Ovary (tissue), 9 donors: ENCODE measurements around the gene SERPINF2. TPM values are rescaled to one million over a fixed set of nuclear protein-coding genes. Genes with fewer than 3 reads are reported as not detected.

Source experiments
- DNase-seq, 5 donors: peaks; one replicate each; pipeline ENCODE4 v3.0.0-alpha.2; 2019 to 2020
- H3K27ac ChIP-seq, 2 donors: fragments of 200-600 bp; one replicate each; pipeline versions ENCODE4 v1.5.1 to v1.8.0; 2019 to 2022
- H3K27me3 ChIP-seq: fragments of 200-600 bp; one replicate; pipeline ENCODE4 v1.8.0; 2022
- H3K36me3 ChIP-seq: fragments of 200-600 bp; sonication (generic); one replicate; pipeline ENCODE4 v1.5.1; 2019
- H3K4me1 ChIP-seq: one replicate; pipeline ENCODE4 v1.8.1; 2013; ENCODE audit warnings: mild to moderate bottlenecking, moderate library complexity; ENCODE audit not compliant: insufficient read depth
- H3K4me3 ChIP-seq: fragments of 200-600 bp; sonication (generic); one replicate; pipeline ENCODE4 v1.5.1; 2017
- H3K9me3 ChIP-seq, 2 donors: fragments of 200-600 bp in 1 of 2; sonication (generic) in 1 of 2; one replicate each; pipeline versions ENCODE4 v1.5.1 to v1.8.1; 2013 to 2019; ENCODE audit warnings: mild to moderate bottlenecking in 1 of 2, moderate library complexity in 1 of 2
- EP300 ChIP-seq: sonication (generic); formaldehyde crosslinking; IDR thresholded peaks from one replicate; pipeline ENCODE4 v1.6.1; 2017; ENCODE audit warnings: antibody characterized with exemption
- POLR2A ChIP-seq: fragments of 450-650 bp; IDR thresholded peaks from one replicate; pipeline ENCODE4 v1.6.1; 2017; ENCODE audit warnings: antibody characterized with exemption, mild to moderate bottlenecking, moderate library complexity
- WGBS, 3 donors: extraction: QIAGEN DNeasy Blood & Tissue Kit in 1 of 3; methylation state at CpG; one replicate each; pipeline versions ENCODE4 v1.1.5 to v1.1.7; 2013 to 2017; 5-methylcytosine and 5-hydroxymethylcytosine counted together
- intact Hi-C, 4 donors: fragments of 100-400 bp; cut with DNase I; formaldehyde crosslinking; loops; one replicate each; pipeline versions ENCODE4 v1.11.0 to v1.15.1; 2022 to 2023
- polyA plus RNA-seq, 2 donors: library from polyadenylated mRNA; stranded (reverse); fragments of 200-250 nt in 1 of 2; fragments of 350-450 nt in 1 of 2; fragmentation: Illumina TruSeq in 1 of 2; extraction: RNeasy Lipid Tissue Mini Kit (QIAGEN cat#74804) in 1 of 2; gene quantifications; one replicate each; pipeline ENCODE4 v1.2.3, GENCODE V29; 2013 to 2014
- total RNA-seq, 7 donors: library from RNA; depleted of rRNA in 2 of 7; stranded (reverse); fragments of >200 nt in 2 of 7; fragmentation: NEBNext Ultra II Directional in 3 of 7; extraction: Animal tissue kit (Norgen Biotek cat#: 25700) in 3 of 7; gene quantifications; one replicate each; pipeline versions ENCODE4 v1.1.0 to v1.2.4, GENCODE V29; 2016 to 2023
- TF ChIP-seq, protein P1 (sequence below), 3 donors: fragments of 450-650 bp in 2 of 3; fragments of 200-600 bp in 1 of 3; IDR thresholded peaks; one replicate each; pipeline versions ENCODE4 v1.5.1 to v1.8.0; 2016 to 2022; ENCODE audit warnings: antibody characterized with exemption in 3 of 3, mild to moderate bottlenecking in 1 of 3
- donor health status: DM: no; HTN: no; CAD: no; lungs with moderate emphysema.
- donor health status: DM: no; HTN: no; CAD: no.
- donor health status: Bipolar disorder and iron deficiency.
- donor health status: DM: yes; HTN: yes; CAD: no.
- donor health status: DM: no; HTN: no; CAD: no.
- donor health status: DM: yes; HTN: yes; CAD: no.

The SERPINF2 gene
- total and polyA plus RNA-seq, 9 donors, result 1.7 to 45.2 (median 4.5) TPM

DNA sequence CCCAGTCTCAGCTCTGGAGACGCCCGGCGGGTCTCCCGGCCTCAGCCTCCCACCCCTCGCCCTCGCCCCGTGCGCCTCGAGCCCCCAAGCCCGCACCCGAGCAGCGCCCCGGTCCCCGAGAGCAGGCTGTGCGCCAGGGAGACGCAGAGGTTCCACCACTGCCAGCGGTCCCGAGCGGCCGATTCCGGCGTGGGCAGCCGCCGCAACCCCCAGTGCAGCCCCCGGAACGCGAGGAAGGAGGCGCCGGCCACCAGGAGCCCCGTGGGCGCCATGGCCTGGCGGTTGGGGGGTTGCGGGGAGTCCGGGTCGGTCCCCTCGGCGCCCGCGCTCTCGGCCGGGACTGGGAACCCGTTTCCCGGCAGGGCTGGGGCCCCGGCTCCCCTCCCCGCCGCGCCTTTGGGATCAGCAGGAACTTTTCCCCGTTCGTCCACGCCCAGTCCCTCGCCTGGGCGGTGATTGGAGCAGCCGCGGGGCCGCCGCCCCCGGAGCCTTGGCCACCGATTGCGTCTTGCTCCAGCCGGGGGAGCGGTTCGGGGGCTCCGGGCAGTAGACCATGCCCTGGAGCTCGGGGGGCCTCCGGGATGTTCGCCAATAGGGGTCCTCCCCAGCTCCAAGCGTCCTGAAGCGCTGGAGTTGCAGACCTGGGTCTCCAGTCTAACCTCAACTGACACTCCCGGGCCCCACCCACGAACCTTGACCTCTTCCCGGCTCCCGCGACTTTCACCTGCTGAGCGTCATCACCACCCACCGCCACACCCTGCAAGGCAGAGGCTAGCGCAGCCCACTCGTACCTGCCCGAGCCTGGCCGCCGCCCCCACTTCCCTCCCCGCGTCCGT, 32.5 kb upstream of the SERPINF2 start, which contains the start of gene TLCD2:
Gene TLCD2 (minus strand): TSS at position 407 of the 836 bp plus-strand sequence. CDS start 135 bp downstream, at position 272.
- H3K9me3 ChIP-seq, result no peaks in the 10 kb centered on the region

DNA sequence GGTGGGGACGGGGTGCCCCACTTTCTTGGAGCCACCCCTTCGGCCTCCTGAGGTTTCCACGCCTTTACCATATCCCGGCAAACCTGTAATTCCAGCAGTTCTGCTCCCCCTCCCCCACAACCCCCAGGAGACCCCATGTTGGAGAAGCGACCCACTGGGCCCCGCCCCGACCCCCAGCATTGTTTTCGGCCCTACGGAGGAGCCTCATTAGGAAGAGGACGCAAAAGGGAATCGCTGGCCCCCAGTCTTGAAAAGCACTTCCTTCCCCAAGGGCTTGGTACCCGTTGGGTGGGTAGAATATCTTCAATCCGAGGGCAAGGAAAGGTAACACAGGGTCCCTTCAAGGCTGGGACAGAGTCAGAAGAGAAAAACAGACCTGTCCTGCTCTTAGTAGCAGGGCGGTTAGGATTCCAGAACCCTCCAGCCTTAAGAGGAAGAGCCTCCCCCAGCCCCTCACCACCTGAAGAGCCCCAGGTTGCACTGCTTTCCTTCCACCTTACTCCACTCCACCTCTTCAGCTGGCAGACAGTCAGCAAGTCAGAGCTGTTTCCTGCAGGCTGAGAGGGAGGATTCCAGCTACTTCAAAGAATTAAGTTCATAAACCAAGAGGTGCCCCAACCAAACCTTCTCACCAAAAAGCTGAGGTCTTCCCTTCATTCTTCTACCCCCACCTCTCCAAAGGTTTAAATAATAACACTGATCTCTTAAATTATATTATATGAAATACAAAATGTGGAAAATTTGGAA, 31.7 kb upstream of the SERPINF2 start:
- H3K27ac ChIP-seq, result peak overlapping the region; percentile 53 to 77
- H3K4me1 ChIP-seq, result peaks cover 16% of the 10 kb centered on the region
- TF ChIP-seq EP300 (no peak), POLR2A (no peak)
- TF ChIP-seq, protein P1, sequence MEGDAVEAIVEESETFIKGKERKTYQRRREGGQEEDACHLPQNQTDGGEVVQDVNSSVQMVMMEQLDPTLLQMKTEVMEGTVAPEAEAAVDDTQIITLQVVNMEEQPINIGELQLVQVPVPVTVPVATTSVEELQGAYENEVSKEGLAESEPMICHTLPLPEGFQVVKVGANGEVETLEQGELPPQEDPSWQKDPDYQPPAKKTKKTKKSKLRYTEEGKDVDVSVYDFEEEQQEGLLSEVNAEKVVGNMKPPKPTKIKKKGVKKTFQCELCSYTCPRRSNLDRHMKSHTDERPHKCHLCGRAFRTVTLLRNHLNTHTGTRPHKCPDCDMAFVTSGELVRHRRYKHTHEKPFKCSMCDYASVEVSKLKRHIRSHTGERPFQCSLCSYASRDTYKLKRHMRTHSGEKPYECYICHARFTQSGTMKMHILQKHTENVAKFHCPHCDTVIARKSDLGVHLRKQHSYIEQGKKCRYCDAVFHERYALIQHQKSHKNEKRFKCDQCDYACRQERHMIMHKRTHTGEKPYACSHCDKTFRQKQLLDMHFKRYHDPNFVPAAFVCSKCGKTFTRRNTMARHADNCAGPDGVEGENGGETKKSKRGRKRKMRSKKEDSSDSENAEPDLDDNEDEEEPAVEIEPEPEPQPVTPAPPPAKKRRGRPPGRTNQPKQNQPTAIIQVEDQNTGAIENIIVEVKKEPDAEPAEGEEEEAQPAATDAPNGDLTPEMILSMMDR (IDR thresholded peaks at IDR 0.05), result no peak
- peak in 1 of 5 donors; percentile 62 for DNase-seq
- no peaks in the 10 kb centered on the region for H3K36me3 ChIP-seq
- no peaks in the 10 kb centered on the region for H3K27me3 ChIP-seq
- H3K4me3 ChIP-seq, result no peak overlapping the region
- no peaks in the 10 kb centered on the region for H3K9me3 ChIP-seq
- 40 to 53% (median 45%) methylated on average over 14 of the region's 14 CpGs for WGBS, 3 donors
- intact Hi-C loops, result loop anchor here in 3 of 4 donors (2.0 to 10.0 kb wide), 5 partner anchors 26 to 316 kb away; partner anchors contain the start of genes PRPF8 (in 1 of the 3) and RTN4RL1 (in 1 of the 3)

More for the DNA sequence above, 32.5 kb upstream of the SERPINF2 start, which contains the start of gene TLCD2:
- TF ChIP-seq POLR2A, result peak; percentile 69
- no peak for TF ChIP-seq EP300
- TF ChIP-seq, protein P1 (IDR thresholded peaks at IDR 0.05), result peak in 1 of 3 donors; percentile 9
- 3 to 11% (median 4%) methylated on average over 22 to 83 of the region's 83 CpGs for WGBS, 3 donors
- Histone ChIP-seq H3K27ac (peak within 1 kb of the TSS; percentile 53 to 77), H3K4me1 (peaks cover 15% of the 10 kb centered on the region), H3K4me3 (peak within 1 kb of the TSS; percentile 83), H3K36me3 (no peaks in the 10 kb centered on the region), H3K27me3 (no peaks in the 10 kb centered on the region)
- intact Hi-C loops, result loop anchor here (2.0 to 10.0 kb wide), 8 partner anchors 25 to 317 kb away; partner anchors contain the start of genes PRPF8 (in 1 of the 4) and RTN4RL1 (in 1 of the 4)
- peak; percentile 76 to 85 (median 82) for DNase-seq

DNA sequence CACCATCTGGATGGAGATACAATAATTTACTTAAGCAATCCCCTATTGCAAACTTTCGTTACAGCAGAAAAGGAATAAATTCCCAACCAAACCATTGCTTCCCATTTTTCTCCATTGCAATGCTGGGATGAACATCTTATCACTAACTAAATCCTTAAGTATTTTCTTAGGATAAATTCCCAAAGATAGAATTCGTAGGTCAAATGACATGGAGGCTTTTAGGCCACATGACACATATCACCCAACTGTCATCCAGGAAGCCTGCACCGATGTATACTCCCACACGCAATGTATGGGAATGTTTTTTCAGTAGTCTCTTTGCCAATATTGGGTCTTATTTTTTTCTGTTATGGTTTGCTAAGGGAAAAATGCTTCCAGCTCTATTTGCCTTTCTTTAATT, 30.9 kb upstream of the SERPINF2 start:
- no peaks in the 10 kb centered on the region for H3K9me3 ChIP-seq
- intact Hi-C loops, result loop anchor here in 3 of 4 donors (2.0 to 10.0 kb wide), 5 partner anchors 27 to 315 kb away; partner anchors contain the start of genes PRPF8 (in 1 of the 3) and RTN4RL1 (in 1 of the 3)
- H3K4me1 ChIP-seq, result peaks cover 16% of the 10 kb centered on the region
- no peak overlapping the region for H3K4me3 ChIP-seq
- TF ChIP-seq, protein P1 (IDR thresholded peaks at IDR 0.05), result no peak
- TF ChIP-seq POLR2A (no peak), EP300 (no peak)
- DNase-seq, result no peak
- no peaks in the 10 kb centered on the region for H3K27me3 ChIP-seq
- H3K36me3 ChIP-seq, result no peaks in the 10 kb centered on the region
- H3K27ac ChIP-seq, result no peak overlapping the region
- WGBS, 3 donors, result 67 to 69% (median 69%) methylated on average over 4 of the region's 4 CpGs

DNA sequence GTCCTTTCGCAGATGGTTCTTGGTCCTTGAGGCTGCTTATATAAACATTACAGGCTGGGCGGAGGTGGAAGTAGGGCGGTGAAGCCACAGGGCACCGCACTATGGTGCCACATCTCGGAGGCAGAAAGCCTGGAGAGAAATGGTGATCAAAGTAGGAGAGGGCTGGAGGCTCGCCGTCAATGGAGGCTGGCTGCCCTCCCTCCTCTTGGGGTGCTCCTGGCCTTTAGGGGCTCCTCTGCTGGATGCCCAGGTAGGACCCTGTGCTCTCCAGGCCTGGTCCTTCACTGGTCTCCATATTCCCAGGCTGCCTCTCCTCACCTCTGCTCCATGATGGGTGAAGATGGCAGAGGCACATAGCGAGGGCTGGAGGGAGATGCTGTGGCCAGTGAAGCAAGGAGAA, 30.4 kb upstream of the SERPINF2 start:
- DNase-seq, result peak in 3 of 5 donors; percentile 19 to 39 (median 25)
- H3K36me3 ChIP-seq, result no peaks in the 10 kb centered on the region
- H3K4me3 ChIP-seq, result no peak overlapping the region
- no peak overlapping the region for H3K27ac ChIP-seq
- H3K27me3 ChIP-seq, result no peaks in the 10 kb centered on the region
- no peaks in the 10 kb centered on the region for H3K9me3 ChIP-seq
- TF ChIP-seq POLR2A (no peak), EP300 (no peak)
- TF ChIP-seq, protein P1 (IDR thresholded peaks at IDR 0.05), result no peak
- 86 to 90% (median 89%) methylated on average over 8 of the region's 8 CpGs for WGBS, 3 donors
- peaks cover 16% of the 10 kb centered on the region for H3K4me1 ChIP-seq
- intact Hi-C loops, result loop anchor here in 3 of 4 donors (5.0 to 10.0 kb wide), 4 partner anchors 35 to 315 kb away; partner anchors contain the start of gene RTN4RL1 (in 1 of the 3)
